Effector memory CD4-positive, alpha-beta T cell (primary cell): ENCODE measurements around the gene SORCS2.

Experiments
- DNase-seq, 3 donors: peaks; one replicate each; pipeline ENCODE4 v3.0.0-alpha.2; 2020
- H3K27ac ChIP-seq: 2 replicates; pipeline ENCODE4 v1.7.0; 2013; ENCODE audit warnings: mild to moderate bottlenecking, low read length, moderate library complexity; ENCODE audit not compliant: insufficient read depth, poor library complexity, severe bottlenecking
- H3K27me3 ChIP-seq: replicated peaks from 2 replicates; pipeline ENCODE4 v1.7.0; 2013; ENCODE audit warnings: mild to moderate bottlenecking, low read length; ENCODE audit not compliant: insufficient read depth, control insufficient read depth, poor library complexity, severe bottlenecking
- H3K36me3 ChIP-seq: 2 replicates; pipeline ENCODE4 v1.7.0; 2013; ENCODE audit warnings: mild to moderate bottlenecking, low read length, moderate library complexity; ENCODE audit not compliant: control insufficient read depth, insufficient read depth
- H3K4me1 ChIP-seq: 2 replicates; pipeline ENCODE4 v1.7.0; 2013; ENCODE audit warnings: low read length, mild to moderate bottlenecking; ENCODE audit not compliant: control insufficient read depth, insufficient read depth, poor library complexity, severe bottlenecking
- H3K4me3 ChIP-seq: 2 replicates; pipeline ENCODE4 v1.7.0; 2013; ENCODE audit warnings: low read length, low read depth, mild to moderate bottlenecking; ENCODE audit not compliant: insufficient read depth, poor library complexity, severe bottlenecking
- H3K9me3 ChIP-seq: 2 replicates; pipeline ENCODE4 v1.7.0; 2013; ENCODE audit warnings: mild to moderate bottlenecking, low read length, moderate library complexity; ENCODE audit not compliant: control insufficient read depth

Gene SORCS2

DNA sequence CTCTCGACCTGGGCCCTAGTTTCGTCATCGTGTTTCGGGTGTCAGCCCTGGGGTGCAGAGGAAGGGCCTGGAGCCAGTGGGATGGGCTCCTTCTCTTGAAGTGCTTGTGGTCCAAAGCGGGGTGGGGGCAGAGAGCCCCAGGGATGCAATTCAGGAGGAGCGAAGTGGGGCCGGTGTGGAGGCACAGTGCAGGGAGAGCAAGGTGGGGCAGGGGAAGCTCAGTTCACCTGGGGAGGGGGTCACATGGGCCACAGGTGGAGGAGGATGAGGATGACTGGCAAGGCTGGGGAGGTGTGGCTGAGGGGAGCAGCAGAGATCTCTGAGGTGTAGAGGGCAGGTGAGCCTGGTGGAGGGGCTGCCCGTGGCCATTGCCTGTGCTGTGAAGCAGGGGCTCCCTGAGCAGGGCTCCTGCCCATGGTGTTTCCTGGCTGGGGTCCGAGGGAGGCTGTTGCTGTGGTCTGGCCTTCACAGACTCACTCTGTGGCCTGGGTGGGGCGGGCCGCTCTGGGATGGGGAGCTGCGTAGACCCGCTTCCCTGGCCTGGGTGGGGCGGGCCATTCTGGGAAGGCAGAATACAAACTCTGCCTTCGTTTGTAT, 6.9 kb downstream of the SORCS2 start:
- Histone ChIP-seq H3K27me3 (peaks cover 11% of the 10 kb centered on the region), H3K4me1 (no peaks in the 10 kb centered on the region), H3K27ac (no peak overlapping the region), H3K36me3 (no peaks in the 10 kb centered on the region), H3K9me3 (no peaks in the 10 kb centered on the region), H3K4me3 (no peak overlapping the region)
- DNase-seq: no peak

DNA sequence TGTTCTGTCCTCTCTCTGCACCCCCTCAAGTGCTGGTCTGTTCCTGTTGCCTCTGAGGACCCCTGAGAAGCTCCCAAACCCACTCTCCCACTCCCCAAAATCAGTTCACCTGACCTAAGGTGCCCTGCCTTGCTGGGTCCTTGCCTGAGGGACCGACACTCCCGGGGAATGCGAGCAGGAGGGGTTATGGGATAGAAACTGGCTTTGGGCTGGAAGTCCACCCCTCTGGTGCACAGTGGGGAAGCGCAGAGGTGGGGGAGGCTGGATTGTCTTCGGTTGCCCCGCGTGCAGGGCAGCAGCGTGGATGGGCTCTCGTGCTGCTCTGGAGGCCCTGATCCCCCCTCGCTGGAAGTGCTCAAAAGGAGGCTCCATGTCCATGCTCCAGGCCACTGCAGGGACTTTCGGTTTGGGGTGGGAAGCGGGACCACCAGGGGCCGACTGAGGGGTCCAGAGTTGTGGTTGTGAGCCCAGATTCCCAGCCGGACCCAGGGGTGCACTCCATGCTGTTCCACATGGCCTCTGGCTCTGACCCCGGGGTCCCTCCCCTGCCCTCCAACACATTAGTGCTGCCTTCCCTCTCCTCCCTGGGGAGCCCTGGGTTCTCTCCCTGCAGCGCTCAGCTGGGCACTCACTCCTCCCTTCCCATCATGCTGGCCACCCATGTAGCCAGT, 7.6 kb downstream of the SORCS2 start:
- H3K9me3 ChIP-seq: no peaks in the 10 kb centered on the region
- no peak for DNase-seq
- H3K27me3 ChIP-seq: peaks cover 7% of the 10 kb centered on the region
- no peak overlapping the region for H3K27ac ChIP-seq
- no peak overlapping the region for H3K4me3 ChIP-seq
- no peaks in the 10 kb centered on the region for H3K4me1 ChIP-seq
- H3K36me3 ChIP-seq: no peaks in the 10 kb centered on the region

DNA sequence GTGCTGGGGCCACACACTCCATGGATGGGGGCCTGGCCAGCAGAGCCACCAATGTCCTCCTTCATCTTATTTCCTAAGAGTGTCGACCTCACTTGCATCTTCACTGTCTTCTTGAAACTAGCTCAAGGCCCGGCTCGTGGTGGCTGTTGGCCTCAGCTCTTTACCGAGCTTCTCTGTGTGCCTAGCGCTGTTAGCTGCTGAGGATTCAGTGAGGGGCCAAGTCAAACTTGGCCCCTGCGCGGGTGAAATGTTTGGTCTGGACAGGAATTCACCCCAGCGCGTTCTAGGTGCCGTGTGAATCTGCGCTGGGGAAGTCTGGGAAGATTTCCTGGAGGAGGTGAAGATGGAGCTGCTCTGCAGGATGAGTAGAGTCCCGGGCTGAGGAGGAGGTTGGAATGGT, 8.5 kb downstream of the SORCS2 start:
- H3K4me1 ChIP-seq: no peaks in the 10 kb centered on the region
- H3K27me3 ChIP-seq: peaks cover under 1% of the 10 kb centered on the region
- DNase-seq: no peak
- H3K27ac ChIP-seq: no peak overlapping the region
- H3K36me3 ChIP-seq: no peaks in the 10 kb centered on the region
- no peak overlapping the region for H3K4me3 ChIP-seq
- H3K9me3 ChIP-seq: no peaks in the 10 kb centered on the region

DNA sequence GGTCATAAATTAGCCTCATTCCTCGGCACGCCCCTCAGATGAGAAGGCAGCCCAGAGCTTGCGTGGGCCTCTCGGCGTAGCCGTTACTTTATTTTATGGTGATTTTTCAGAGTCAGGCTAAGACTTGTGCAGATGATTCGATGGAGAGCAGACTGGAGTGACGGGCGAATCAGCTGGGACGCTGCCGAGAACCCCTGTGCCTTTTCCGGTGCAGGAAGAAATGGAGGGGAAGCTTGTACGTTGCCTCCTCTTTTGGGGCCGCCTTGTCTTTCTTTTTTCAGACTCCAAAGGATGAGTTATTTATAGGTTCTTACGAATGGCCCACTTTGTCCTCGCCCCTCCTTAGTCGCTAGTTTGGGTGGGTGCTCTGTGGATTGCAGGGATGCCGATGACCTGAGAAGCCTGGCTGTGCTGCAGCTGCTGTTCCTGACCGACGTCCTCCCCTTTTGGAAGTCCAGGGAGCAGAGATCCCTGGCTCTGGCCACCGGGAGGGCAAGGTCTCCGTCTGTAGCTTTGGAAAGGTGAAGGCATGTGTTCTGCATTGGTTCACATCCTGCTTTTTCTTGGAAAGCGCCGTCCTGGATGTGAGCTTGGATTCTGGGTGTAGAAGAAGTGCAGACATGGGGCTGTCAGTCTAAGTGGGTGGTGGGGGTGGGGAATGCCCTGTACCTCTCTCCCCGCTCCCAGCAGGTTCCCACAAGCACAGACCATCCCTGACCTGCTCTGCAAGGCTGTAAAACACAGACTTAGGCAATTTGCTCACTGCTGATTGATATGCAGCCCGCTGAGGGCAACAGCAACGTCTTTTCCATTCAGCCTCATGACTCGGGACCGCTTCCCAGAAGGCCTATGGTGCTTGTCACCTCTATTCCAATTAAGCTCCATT, 9.3 kb downstream of the SORCS2 start:
- no peaks in the 10 kb centered on the region for H3K27me3 ChIP-seq
- no peaks in the 10 kb centered on the region for H3K9me3 ChIP-seq
- no peaks in the 10 kb centered on the region for H3K36me3 ChIP-seq
- no peak overlapping the region for H3K4me3 ChIP-seq
- H3K4me1 ChIP-seq: no peaks in the 10 kb centered on the region
- H3K27ac ChIP-seq: no peak overlapping the region
- no peak for DNase-seq

DNA sequence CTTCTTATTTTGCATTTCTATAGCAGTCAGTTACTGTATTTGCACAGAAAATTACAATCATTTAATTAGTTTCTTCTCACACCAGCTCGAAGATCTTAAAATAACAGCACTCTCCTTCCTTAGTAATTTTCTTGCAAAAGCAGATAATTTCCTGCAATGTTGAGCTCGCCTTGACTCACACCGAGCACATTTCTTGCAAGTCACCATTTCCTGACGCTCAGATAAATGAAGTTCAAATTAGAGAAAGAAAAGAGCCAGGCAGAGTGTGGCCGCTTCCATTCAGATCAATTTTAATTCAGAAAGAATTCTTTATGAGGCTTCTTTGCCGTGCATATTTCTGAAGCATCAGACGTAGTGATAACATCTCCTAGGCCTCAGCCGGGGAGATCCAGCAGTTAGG, 10.1 kb downstream of the SORCS2 start:
- DNase-seq: no peak
- no peak overlapping the region for H3K27ac ChIP-seq
- H3K27me3 ChIP-seq: no peaks in the 10 kb centered on the region
- H3K36me3 ChIP-seq: no peaks in the 10 kb centered on the region
- H3K4me1 ChIP-seq: no peaks in the 10 kb centered on the region
- H3K4me3 ChIP-seq: no peak overlapping the region
- H3K9me3 ChIP-seq: no peaks in the 10 kb centered on the region

DNA sequence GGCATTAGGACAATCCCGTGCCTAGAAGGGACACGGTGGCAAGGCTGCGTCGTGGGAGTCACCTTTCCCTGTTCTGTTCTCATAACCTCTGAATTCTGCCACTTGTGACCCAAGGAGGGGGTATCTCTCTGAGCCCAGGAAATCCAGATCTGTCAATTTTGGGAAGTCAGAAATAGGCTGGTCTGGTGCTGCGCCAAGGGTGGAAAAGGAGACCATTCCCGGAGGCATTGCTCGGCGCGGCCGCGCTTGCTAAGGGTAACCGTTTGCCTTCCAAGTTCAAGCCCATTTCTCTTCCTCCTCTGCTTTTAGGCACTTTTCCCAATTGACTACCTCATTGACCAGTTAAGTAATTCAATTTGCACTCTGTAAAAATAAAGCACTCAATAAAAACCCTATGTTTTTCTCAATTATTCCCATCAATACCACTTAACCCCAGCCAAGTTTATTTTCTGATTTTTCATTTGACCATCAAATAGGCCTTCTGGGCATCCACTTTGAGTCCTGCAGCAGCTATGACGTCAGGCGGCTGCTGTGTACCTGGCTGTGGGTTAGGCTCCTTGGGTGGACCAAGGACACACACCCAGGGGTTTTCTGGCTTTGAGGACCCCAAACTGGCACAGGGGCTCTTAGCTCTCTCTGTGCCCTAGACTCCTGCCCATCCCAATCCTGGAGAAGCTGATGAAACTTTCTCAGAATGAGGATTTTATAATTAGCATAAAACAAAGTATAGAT, 12.5 kb downstream of the SORCS2 start:
- no peak for DNase-seq
- no peaks in the 10 kb centered on the region for H3K4me1 ChIP-seq
- H3K4me3 ChIP-seq: no peak overlapping the region
- no peak overlapping the region for H3K27ac ChIP-seq
- H3K27me3 ChIP-seq: no peaks in the 10 kb centered on the region
- no peaks in the 10 kb centered on the region for H3K36me3 ChIP-seq
- H3K9me3 ChIP-seq: no peaks in the 10 kb centered on the region

DNA sequence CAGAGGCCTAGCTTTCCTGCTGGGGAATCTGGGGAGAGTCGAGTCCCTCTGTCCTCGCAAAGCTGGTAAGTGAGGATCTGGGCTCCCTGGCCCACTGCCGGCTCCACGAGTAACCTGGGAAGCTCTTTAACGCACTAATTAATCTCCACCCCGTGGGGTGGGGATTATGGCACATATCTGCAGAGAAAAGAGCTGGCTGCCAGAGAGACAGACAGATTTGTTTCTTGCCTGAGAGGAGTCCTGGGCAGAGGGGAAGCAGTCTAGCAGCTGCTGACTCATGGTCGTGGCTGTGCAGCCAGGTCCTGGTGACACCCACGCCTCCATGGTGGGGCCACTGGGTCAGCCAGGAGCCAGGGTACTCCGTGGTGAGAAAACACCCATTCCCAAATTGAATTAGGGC, 14.0 kb downstream of the SORCS2 start:
- Histone ChIP-seq H3K4me3 (no peak overlapping the region), H3K27me3 (no peaks in the 10 kb centered on the region), H3K27ac (no peak overlapping the region), H3K4me1 (no peaks in the 10 kb centered on the region), H3K36me3 (no peaks in the 10 kb centered on the region), H3K9me3 (no peaks in the 10 kb centered on the region)
- no peak for DNase-seq

DNA sequence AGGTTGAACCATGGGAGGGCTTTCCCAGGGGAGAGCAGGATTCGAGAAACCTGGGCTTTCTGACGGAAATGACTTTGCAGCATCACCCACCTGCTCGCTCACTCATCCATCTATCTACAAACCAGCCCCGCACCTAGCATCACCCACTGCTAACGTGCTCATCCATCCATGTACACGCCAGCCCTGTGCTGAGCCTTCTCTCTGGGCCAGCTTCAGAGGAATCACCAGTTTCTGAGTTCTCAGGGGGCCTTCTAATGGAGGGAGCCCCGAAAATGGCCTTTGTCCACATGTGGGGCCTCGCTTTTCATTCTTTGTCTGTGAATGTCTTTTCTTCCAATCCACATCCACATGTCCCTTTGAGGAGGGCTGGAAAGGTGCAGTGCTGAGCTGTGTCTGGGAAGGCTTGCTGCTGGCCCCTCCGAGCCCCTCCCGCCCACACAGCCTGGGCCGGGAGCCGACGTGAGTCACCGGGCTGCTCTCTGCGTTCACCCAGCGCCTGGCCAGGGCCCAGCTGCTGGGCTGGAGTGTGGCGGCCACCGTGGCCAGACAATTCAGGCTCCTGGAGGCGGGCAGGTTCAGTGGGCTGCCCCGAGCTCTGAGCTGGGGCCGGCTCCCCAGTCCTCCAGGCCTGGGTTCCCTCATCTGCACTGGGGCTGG, 14.7 kb downstream of the SORCS2 start:
- Histone ChIP-seq H3K27me3 (no peaks in the 10 kb centered on the region), H3K36me3 (no peaks in the 10 kb centered on the region), H3K9me3 (no peaks in the 10 kb centered on the region), H3K4me1 (no peaks in the 10 kb centered on the region), H3K27ac (no peak overlapping the region), H3K4me3 (no peak overlapping the region)
- DNase-seq: no peak

DNA sequence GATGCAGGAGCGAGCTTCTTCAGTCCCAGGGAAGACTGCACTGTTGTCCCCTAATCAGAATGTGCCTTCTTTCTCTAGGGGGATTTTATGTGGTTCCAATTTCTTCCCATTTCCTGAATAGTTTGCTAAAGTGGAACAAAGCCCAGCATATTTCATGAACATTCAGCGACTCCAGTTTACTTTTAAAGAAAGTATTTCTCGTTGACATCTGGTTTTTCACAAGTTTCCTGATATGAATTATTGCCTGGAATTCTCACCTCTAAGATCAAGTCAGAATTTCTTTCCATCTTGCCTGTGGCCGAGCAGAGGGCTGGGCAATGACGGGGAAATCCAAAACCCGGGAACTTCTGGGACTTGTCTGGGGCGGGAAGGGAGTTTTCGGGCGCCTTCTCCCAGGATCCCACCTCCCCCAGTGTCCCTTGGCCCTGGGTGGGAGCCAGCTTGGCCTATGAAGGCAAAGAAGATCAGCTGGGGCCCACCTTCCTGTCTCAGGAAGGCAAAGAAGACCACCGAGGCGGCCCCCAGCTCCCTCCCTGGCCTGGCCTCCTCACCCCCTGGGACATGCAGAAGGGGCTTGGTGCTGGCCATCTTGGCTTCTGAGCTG, 15.4 kb downstream of the SORCS2 start:
- no peak overlapping the region for H3K27ac ChIP-seq
- no peak for DNase-seq
- H3K4me3 ChIP-seq: no peak overlapping the region
- no peaks in the 10 kb centered on the region for H3K27me3 ChIP-seq
- H3K9me3 ChIP-seq: no peaks in the 10 kb centered on the region
- no peaks in the 10 kb centered on the region for H3K4me1 ChIP-seq
- H3K36me3 ChIP-seq: no peaks in the 10 kb centered on the region
